GM08714 (cell line): ENCODE results near the gene PPARG.

Source experiments
- H3K4me3 ChIP-seq: fragments of 200-500 bp; sonication (Bioruptor generic); 2 replicates; pipeline ENCODE4 v1.5.1; 2014; ENCODE audit warnings: mild to moderate bottlenecking, low read length, inconsistent platforms
- ZNF274 ChIP-seq: IDR thresholded peaks from 2 replicates; pipeline ENCODE4 v1.6.1; 2012; ENCODE audit warnings: mild to moderate bottlenecking, low read depth, low read length

The PPARG gene

DNA sequence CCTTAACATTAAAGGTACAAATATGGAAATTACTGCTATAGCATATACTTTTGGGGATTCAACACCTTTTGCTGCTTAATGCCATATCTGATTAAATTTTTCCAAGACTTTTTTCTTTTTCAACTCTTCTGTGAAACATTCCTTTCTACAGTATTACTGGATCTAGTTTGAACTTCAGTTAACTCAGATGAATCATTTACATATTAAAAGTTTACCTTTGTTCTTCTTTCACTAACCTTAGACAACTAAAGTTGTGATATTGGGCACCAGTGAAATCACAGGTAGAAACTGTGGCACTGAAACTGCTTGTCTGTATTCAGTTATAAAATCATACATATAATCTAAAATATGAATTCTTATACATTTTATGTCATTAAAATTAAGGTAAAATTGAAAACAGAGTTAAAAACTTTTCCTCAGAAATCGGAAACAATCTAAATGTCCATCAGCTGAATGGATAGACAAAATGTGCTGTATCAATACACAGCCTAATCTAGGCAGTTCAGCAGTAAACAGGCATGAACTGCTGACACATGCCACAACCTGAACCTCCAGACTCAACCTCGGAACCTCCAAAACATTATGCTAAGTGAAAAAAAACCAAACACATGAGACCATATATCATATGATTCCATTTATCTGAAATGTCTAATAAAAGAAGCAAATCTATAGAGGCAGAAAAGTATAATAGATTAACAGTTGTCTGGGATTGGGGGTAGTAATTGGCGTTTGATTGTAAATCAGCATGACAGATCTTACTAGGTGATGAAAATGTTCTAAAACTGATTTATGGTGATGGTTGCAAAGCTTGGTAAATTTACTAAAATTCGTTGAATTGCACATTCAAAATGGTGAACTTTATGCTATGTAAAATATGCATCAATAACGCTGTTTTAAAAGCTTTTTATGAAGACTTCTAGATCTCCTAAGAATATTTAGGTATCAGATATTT is 50.0 kb downstream of the PPARG start:
- no peak overlapping the region for H3K4me3 ChIP-seq
- no peak for TF ChIP-seq ZNF274

DNA sequence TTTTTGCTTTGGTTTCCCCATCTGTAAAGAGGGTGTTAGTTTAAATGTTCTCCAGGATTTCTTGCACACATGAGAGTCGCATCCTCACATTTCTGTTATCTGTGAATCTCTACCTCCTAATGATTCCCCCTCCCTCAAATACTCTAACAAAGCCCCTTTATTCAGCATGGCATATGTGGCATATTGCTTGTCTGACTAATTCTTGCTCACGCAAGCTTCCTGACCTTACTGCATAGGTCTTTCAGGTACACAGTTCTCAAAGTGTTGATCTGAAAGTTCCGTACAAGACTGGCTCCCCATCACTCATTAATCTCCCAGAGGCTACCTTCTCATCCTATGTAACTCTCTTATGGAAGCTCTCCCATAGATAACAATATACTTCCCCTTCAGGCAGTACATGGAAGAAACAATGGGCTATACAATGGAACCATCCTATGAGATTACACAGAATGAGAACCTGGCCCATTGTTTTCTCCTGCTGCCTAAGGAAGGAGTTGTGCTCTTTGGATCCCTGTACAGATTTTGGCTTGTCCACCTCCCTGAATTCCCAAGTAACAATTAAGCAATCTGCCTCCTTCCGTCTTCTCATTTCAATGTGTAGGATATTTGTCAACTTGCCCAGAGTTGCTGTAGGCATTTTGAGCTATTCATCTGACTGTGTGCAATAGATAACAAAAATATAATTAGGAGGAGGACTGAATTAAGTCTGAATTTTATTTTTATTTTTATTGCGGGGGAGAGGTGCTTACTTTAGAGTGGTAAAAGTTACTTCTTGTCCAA is 51.0 kb downstream of the PPARG start:
- TF ChIP-seq ZNF274, result no peak
- H3K4me3 ChIP-seq, result no peak overlapping the region

DNA sequence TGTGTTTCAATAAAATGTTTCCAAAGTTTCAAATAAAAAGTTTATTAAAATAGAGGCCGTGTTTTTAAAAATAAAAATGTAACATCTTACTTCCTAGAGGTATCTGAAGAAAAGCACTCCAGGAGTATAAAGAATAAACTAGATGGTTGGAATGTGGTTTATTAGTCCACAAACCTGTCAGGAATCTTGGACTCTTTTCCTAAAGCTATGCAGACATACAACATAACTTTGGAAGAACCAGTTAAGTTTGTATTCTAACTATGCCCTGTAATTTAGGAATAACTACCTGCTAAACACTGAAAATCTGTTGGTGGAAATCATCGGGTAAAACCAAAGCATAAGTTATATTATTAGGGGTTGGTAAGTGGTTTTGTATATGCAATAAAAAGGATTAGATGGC is 51.6 kb downstream of the PPARG start:
- no peak for TF ChIP-seq ZNF274
- no peak overlapping the region for H3K4me3 ChIP-seq

DNA sequence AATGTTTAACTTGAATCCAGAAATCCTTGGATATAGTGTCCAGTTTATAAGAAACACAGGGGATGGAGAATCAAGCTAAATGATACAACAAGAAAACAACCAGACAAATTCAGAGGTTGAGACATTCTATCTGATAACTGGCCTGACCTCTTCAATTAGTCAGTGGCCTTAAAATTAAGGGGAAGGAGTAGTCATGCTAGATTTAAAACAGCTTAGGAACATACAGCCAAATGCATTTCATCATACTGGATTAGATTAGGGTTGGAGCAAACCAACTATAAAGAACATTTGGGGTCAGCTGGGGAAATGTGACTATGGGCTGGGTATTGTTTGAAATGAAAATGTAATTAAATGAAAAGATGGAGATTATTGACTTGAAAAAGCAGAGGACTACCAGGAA is 53.3 kb downstream of the PPARG start:
- H3K4me3 ChIP-seq, result no peak overlapping the region
- no peak for TF ChIP-seq ZNF274

DNA sequence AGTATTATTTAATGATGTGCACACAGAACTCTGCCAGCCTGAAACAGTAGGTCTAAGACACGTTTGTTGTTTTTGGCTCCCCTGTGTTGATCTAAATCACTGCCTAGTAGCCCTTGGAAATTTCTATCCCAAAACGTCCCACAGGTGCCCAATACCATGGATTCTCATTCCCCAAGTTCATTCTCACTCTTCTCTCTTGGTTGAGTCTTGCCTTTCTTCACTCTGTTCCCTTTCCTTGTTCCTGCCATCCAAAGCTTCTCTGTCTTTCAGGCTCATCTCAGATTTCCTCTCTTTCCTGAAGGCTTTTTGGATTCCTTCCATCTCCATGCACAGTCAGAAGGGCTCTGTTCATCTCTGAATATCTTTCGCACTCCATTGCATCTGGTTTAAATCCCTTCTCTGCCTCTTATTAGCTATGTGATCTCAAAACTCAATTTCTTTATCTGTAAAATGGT is 54.2 kb downstream of the PPARG start:
- no peak overlapping the region for H3K4me3 ChIP-seq
- TF ChIP-seq ZNF274, result no peak

DNA sequence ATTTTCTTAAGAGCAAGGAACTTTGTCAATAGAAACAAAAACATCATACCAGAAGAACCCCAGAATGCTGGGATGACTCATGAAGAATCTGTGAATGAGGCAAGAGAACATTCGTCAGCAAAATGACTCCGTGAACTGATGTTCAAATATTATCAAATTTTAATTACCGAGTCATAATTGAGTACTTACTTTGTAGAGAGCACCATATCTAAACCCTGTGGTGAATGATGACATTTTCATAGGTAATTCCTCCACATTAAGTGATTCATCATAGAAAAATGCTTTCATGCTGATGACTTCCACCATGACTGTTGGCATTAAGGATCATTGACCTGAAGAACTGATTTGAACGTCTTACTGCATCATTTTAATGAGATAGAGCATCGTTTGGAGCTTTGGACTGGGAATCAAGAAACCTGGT is 56.3 kb downstream of the PPARG start:
- no peak overlapping the region for H3K4me3 ChIP-seq
- TF ChIP-seq ZNF274, result no peak

DNA sequence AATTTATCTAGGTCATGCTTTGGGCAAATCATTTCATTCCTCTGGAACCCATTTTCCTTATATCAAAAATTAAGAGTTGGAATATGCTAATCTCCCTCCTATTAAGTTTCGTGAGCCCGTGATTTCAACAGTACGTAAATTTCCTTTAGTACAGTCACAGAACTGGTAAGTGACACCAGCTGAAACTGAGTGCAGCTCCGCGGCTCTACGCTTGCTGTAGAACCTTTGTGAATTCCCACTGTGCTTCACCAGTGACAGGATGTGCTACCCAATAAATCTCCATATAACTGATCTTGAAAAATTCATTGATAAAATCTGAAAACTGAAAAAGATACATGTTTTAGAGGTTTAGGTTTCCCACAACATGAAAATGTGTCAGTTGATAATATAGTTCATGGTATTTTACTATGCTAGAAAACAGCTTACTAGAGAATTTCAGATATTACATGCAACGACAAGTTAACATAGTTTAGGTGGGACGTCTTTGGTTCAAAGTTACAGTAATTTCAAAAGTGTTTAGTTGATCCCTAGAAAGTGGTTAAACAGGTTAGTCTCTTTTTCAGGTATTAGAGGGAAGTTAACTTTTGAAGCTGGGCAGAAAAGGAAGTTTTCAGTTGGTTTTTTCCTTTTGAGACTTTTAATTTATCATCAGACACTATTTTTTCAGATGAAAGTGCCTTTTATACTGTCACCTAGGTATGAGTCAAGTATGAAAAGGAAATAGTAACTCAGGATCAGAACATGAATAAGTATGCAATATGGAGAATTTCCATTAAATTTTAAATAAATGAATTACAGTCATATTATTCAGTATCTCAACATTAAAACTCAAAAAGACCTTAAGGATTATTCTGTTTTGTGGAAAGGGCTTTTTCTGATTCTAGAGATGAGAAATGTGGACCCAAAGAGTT is 57.0 kb downstream of the PPARG start:
- H3K4me3 ChIP-seq, result no peak overlapping the region
- no peak for TF ChIP-seq ZNF274

DNA sequence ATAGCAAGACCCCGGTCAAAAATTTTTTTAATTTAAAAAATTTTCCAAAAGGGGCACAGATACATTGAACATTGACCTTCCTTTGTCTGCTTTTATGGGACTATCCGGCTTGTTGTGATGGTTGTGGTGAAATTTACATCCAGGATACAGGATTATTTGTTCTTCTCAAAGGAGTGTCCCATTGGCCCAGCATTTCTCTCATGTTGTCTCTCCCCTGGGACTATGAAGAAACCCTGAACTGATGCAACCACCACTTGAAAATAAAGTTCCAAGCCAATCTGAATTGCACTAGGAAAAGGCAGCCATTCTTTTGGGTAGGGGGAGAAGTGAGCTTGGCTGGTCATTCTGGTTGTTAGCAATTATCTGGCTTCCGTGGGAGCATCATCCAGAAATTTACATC is 58.4 kb downstream of the PPARG start:
- H3K4me3 ChIP-seq, result no peak overlapping the region

DNA sequence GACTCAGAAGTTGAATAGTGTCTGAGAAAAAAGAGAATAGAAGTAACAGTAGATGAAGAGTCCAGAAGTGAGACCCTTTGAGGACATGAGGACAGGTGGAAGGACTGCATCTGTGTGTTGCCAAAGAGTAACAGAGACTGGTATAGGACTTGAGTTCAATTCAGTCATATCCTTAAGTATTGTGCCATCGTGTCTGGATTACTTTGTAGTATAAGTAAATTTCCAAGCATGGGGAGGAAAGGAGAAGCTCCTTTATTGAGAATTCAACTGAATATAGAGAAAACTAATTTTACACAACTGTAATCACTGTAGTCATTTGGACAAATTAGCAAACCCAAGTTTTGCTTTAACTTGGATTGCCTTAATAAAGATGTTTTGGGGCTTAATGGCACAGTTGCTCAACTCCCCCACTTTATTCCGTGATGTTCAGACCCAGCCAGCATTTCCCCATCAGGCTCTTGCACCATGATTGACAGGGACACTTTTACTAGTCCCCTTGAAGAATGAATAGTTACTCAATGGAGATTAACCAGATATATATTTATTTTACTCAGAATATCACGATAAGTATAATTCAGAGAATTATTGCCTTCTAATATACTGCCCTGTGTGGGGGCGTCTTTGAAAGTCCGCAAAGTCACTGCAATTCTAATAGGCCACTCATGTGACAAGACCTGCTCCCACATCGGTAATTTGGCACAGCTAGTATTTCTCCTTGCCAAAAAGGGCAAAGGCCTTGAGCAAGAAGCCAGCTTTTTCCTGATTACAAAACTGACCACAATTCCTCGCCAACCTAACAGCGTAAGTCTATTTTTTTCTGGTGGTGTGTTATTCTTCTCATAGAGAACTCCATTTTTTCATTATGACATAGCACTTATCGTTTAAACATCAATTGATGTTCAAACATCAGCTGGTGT is 61.3 kb downstream of the PPARG start:
- no peak overlapping the region for H3K4me3 ChIP-seq
- no peak for TF ChIP-seq ZNF274

More for the DNA sequence above, 58.4 kb downstream of the PPARG start:
- no peak for TF ChIP-seq ZNF274

DNA sequence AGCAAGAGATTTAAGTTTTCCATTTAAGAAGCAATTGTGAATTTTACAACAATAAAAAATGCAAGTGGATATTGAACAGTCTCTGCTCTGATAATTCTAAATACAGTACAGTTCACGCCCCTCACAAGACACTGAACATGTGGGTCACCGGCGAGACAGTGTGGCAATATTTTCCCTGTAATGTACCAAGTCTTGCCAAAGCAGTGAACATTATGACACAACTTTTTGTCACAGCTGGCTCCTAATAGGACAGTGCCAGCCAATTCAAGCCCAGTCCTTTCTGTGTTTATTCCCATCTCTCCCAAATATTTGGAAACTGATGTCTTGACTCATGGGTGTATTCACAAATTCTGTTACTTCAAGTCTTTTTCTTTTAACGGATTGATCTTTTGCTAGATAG is 62.3 kb downstream of the PPARG start:
- TF ChIP-seq ZNF274, result no peak
- H3K4me3 ChIP-seq, result no peak overlapping the region

DNA sequence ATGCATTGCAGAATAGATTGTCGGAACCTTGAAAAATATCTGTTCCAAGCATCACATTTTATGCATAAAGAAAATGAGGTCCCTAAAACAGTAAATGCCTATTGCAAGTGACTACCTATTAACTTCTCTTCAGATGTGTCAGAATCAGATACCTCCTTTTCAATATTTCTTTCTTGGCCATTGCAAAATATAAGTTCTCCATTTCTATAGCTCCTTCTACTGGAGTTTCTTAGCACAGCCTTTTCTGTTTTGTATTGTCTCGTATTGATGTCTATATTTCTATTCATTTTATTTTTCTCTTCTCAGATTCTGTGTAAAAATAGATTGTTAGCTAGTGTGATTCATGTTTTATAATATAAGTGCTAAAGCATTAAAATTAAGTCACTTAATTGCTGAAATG is 63.4 kb downstream of the PPARG start:
- no peak overlapping the region for H3K4me3 ChIP-seq
- no peak for TF ChIP-seq ZNF274

DNA sequence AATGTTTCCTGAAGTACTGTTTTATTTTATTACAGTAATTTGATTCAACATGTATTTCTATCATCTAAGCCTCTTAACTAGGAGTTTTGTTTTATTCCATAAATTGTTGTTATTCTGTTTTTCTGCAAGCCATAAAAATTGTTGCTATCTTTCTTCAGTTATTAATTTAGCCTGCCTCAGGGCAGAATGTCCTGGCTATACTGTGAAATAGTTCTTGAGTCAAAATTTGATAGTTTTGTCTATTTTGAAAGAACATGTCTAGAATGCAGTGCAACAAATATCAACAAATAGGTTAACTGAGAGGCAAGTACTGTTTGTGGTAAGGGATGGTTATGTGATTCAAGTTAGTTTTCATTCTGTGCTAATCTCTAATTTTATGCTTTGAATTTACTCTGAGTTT is 63.9 kb downstream of the PPARG start:
- no peak for TF ChIP-seq ZNF274
- no peak overlapping the region for H3K4me3 ChIP-seq

DNA sequence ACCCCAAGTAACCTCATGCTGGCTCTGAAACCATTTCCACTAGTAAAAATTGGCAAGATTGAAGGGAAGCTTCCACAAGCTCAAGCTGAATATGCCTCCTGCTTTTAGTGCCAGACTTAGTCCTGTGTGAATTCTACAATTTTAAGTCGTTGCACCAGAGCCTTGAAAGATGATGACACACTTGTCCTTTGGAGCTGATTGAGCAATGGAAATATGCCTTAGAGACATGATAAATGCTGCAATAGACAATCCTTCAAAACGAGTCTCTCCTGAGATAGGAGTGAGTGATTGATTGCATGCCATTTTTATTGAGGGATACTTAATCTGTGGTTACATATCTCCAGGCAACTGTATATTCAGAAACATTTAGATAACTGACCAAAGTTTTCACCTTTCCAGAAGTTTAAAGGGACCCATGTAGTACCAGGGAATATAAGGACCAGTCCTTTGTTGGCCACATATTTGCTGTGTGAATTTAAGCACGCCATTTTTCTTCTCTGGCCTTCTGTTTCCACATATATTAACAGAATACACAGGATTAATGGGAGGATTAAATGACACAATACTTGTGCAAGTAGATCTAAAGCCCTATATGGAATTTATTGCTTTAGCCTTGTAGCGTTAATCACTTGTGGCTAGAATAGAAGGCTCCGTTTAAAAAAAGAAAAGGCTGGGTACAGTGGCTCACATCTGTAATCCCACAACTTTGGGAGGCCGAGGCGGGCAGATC is 65.1 kb downstream of the PPARG start:
- TF ChIP-seq ZNF274, result no peak
- H3K4me3 ChIP-seq, result no peak overlapping the region
